Liver (tissue), 9 donors: ENCODE measurements around the gene ACTR1B. TPM values are rescaled to one million over a fixed set of nuclear protein-coding genes. Genes with fewer than 3 reads are reported as not detected.

Source experiments
- DNase-seq: peaks from one replicate; pipeline ENCODE4 v3.0.0-alpha.2; 2017; ENCODE audit warnings: low spot score
- H3K27ac ChIP-seq, 2 donors: one replicate each; pipeline ENCODE4 v1.7.0; 2013; ENCODE audit warnings: inconsistent platforms in 2 of 2, low read length in 2 of 2, control low read depth in 1 of 2, low read depth in 1 of 2, mild to moderate bottlenecking in 1 of 2
- H3K27me3 ChIP-seq, 4 donors: one replicate each; pipeline versions ENCODE4 v1.6.1 to v1.7.0; 2013; ENCODE audit warnings: low read length in 3 of 4, inconsistent platforms in 1 of 4, mild to moderate bottlenecking in 1 of 4, moderate library complexity in 1 of 4; ENCODE audit not compliant: control insufficient read depth in 4 of 4, insufficient read depth in 4 of 4
- H3K36me3 ChIP-seq, 4 donors: one replicate each; pipeline versions ENCODE4 v1.6.1 to v1.7.0; 2013; ENCODE audit warnings: low read length in 3 of 4, mild to moderate bottlenecking in 3 of 4, low read depth in 1 of 4, moderate library complexity in 1 of 4; ENCODE audit not compliant: control insufficient read depth in 4 of 4, insufficient read depth in 3 of 4
- H3K4me1 ChIP-seq, 4 donors: one replicate each; pipeline versions ENCODE4 v1.6.1 to v1.7.0; 2013; ENCODE audit warnings: low read length in 3 of 4, mild to moderate bottlenecking in 3 of 4, moderate library complexity in 1 of 4; ENCODE audit not compliant: control insufficient read depth in 4 of 4, insufficient read depth in 4 of 4
- H3K4me3 ChIP-seq, 3 donors: one replicate each; pipeline versions ENCODE4 v1.6.1 to v1.7.0; 2013; ENCODE audit warnings: low read length in 3 of 3, control low read depth in 1 of 3, low read depth in 1 of 3, mild to moderate bottlenecking in 1 of 3
- H3K9ac ChIP-seq, 2 donors: one replicate each; pipeline ENCODE4 v1.7.0; 2013; ENCODE audit warnings: low read length in 2 of 2, mild to moderate bottlenecking in 2 of 2, moderate library complexity in 2 of 2, control low read depth in 1 of 2, low read depth in 1 of 2
- H3K9me3 ChIP-seq, 4 donors: one replicate each; pipeline versions ENCODE4 v1.6.1 to v1.7.0; 2013; ENCODE audit warnings: low read length in 3 of 4; ENCODE audit not compliant: control insufficient read depth in 4 of 4
- CTCF ChIP-seq: fragments of 150-350 bp; IDR thresholded peaks from 2 replicates; pipeline ENCODE4 v1.5.1; 2017; ENCODE audit warnings: improper control_type of control experiment, low read depth, low read length; ENCODE audit not compliant: missing input control
- FOXA1 ChIP-seq: IDR thresholded peaks from 2 replicates; pipeline ENCODE4 v1.6.1; 2016; ENCODE audit warnings: antibody characterized with exemption
- GABPA ChIP-seq, 2 donors: IDR thresholded peaks in 1 of 2; conservative IDR thresholded peaks in 1 of 2; 2 replicates each; pipeline ENCODE4 v1.6.1; 2016; ENCODE audit warnings: antibody characterized with exemption in 2 of 2, mild to moderate bottlenecking in 1 of 2, moderate library complexity in 1 of 2
- HNF4A ChIP-seq, 2 donors: conservative IDR thresholded peaks; 2 replicates each; pipeline ENCODE4 v1.6.1; 2016; ENCODE audit warnings: antibody characterized with exemption in 2 of 2, mild to moderate bottlenecking in 2 of 2
- RAD21 ChIP-seq, 2 donors: IDR thresholded peaks; 2 replicates each; pipeline ENCODE4 v1.6.1; 2016; ENCODE audit warnings: antibody characterized with exemption in 2 of 2, mild to moderate bottlenecking in 2 of 2
- REST ChIP-seq: IDR thresholded peaks from 2 replicates; pipeline ENCODE4 v1.6.1; 2016; ENCODE audit warnings: antibody characterized with exemption, mild to moderate bottlenecking
- RXRA ChIP-seq, 2 donors: IDR thresholded peaks; 2 replicates each; pipeline ENCODE4 v1.6.1; 2017 to 2018; ENCODE audit warnings: antibody characterized with exemption in 2 of 2, mild to moderate bottlenecking in 1 of 2
- SP1 ChIP-seq: IDR thresholded peaks from 2 replicates; pipeline ENCODE4 v1.6.1; 2018; ENCODE audit warnings: antibody characterized with exemption, mild to moderate bottlenecking
- YY1 ChIP-seq: IDR thresholded peaks from 2 replicates; pipeline ENCODE4 v1.6.1; 2016; ENCODE audit warnings: antibody characterized with exemption, mild to moderate bottlenecking
- WGBS: extraction: QIAGEN DNeasy Blood & Tissue Kit; methylation state at CpG from one replicate; pipeline ENCODE4 v1.1.7; 2013; 5-methylcytosine and 5-hydroxymethylcytosine counted together
- polyA plus RNA-seq, 2 donors: library from polyadenylated mRNA; stranded (reverse) in 1 of 2; unstranded in 1 of 2; fragments of 200-250 nt in 1 of 2; fragments of >200 nt in 1 of 2; fragmentation: Nextera tagmentation in 1 of 2; extraction: Ambion mirVana in 1 of 2; gene quantifications; one replicate each; pipeline versions ENCODE4 v1.2.1 to v1.2.3, GENCODE V29; 2013 to 2015
- total RNA-seq, 2 donors: library from RNA; depleted of rRNA; stranded (reverse); fragments of >200 nt; gene quantifications; one replicate each; pipeline ENCODE4 v1.2.3, GENCODE V29; 2014
- donor health status: healthy.
- donor health status: healthy.
- donor health status: healthy.
- donor health status: healthy.
- donor health status: healthy.

The ACTR1B gene
- total and polyA plus RNA-seq, 4 donors = 15.3 to 35.8 (median 28.8) TPM

GRCh38 chr2:97662895-97663625 lies 784 bp downstream of the ACTR1B start:
- Histone ChIP-seq H3K9ac (peak overlapping the region; percentile 51 to 99), H3K27ac (peak overlapping the region; percentile 87 to 97), H3K36me3 (peaks cover 4 to 14% (median 12%) of the 10 kb centered on the region in 4 donors), H3K9me3 (no peaks in the 10 kb centered on the region), H3K4me1 (peaks cover 10 to 15% (median 13%) of the 10 kb centered on the region in 4 donors), H3K4me3 (peak overlapping the region; percentile 61 to 99 (median 96)), H3K27me3 (no peaks in the 10 kb centered on the region)
- WGBS = 3% methylated on average over 24 of the region's 24 CpGs
- TF ChIP-seq YY1 (peak; percentile 36), CTCF (no peak), FOXA1 (no peak), HNF4A (conservative IDR thresholded peaks at IDR 0.05) (no peak), RAD21 (IDR thresholded peaks at IDR 0.05) (no peak), RXRA (IDR thresholded peaks at IDR 0.05) (peak in 1 of 2 donors; percentile 51)
- peak; percentile 66 for DNase-seq

GRCh38 chr2:97662386-97662894 lies 1.4 kb downstream of the ACTR1B start:
- Histone ChIP-seq H3K4me3 (peak overlapping the region; percentile 61 to 99 (median 96)), H3K4me1 (peaks cover 10 to 15% (median 13%) of the 10 kb centered on the region in 4 donors), H3K27me3 (no peaks in the 10 kb centered on the region), H3K36me3 (peaks cover 5 to 20% (median 13%) of the 10 kb centered on the region in 4 donors), H3K9ac (peak overlapping the region in 1 of 2 donors; percentile 99), H3K27ac (peak overlapping the region; percentile 87 to 97), H3K9me3 (no peaks in the 10 kb centered on the region)
- no peak for DNase-seq
- no peak for TF ChIP-seq SP1
- TF ChIP-seq GABPA (IDR thresholded peaks at IDR 0.05 in 1 of 2, conservative IDR thresholded peaks at IDR 0.05 in 1 of 2) = no peak
- no peak for TF ChIP-seq RAD21 (IDR thresholded peaks at IDR 0.05)
- TF ChIP-seq REST = no peak
- WGBS = 57% methylated on average over 12 of the region's 12 CpGs

GRCh38 chr2:97661927-97662326 lies 1.9 kb downstream of the ACTR1B start:
- H3K27ac ChIP-seq = no peak overlapping the region
- peaks cover 8 to 24% (median 15%) of the 10 kb centered on the region in 4 donors for H3K36me3 ChIP-seq
- H3K4me1 ChIP-seq = peaks cover 10 to 15% (median 13%) of the 10 kb centered on the region in 4 donors
- no peak for TF ChIP-seq REST
- H3K27me3 ChIP-seq = no peaks in the 10 kb centered on the region
- H3K4me3 ChIP-seq = no peak overlapping the region
- H3K9ac ChIP-seq = no peak overlapping the region
- no peak for DNase-seq
- 90% methylated on average over 6 of the region's 6 CpGs for WGBS
- H3K9me3 ChIP-seq = no peaks in the 10 kb centered on the region
